Measurements from ENCODE around the gene PPP4R2. TPM values are rescaled to one million over a fixed set of nuclear protein-coding genes. Genes with fewer than 3 reads are reported as not detected.

The PPP4R2 gene
- total and polyA plus RNA-seq, 9 of the 15 experiments (the other 6 are each of a cell fraction or from before 2014, with no cell fraction given), result 11.0 to 49.6 (median 31.6) TPM

- peak; percentile 80 for TF ChIP-seq MEF2A (IDR thresholded peaks at IDR 0.05; ENCODE audit: control insufficient read depth, low read depth, low read length)
- TF ChIP-seq DACH1 (IDR thresholded peaks at IDR 0.05; ENCODE audit: partially characterized antibody), result no peak
- TF ChIP-seq BDP1 (IDR thresholded peaks at IDR 0.05; ENCODE audit: insufficient read depth, insufficient read length), result no peak
- no peak for TF ChIP-seq ZNF124 (CRISPR knock-in tag; IDR thresholded peaks at IDR 0.05)
- no peak for TF ChIP-seq HDGF (IDR thresholded peaks at IDR 0.05)
- TF ChIP-seq ZNF699 (CRISPR knock-in tag; IDR thresholded peaks at IDR 0.05; ENCODE audit: insufficient replicate concordance), result no peak
- no peak for TF ChIP-seq MTA2 (IDR thresholded peaks at IDR 0.05; ENCODE audit: low read depth)
- peak; percentile 58 for TF ChIP-seq CBFA2T3 (IDR thresholded peaks at IDR 0.05)
- TF ChIP-seq SMARCA4 (IDR thresholded peaks at IDR 0.05), result peak; percentile 55; the same call in 1 of the 2 replicates
- no peak for TF ChIP-seq CHD2 (IDR thresholded peaks at IDR 0.05; ENCODE audit: low read depth, low read length)
- TF ChIP-seq RAD21 (CRISPR knock-in tag; conservative IDR thresholded peaks at IDR 0.05 in 1 of 2, IDR thresholded peaks at IDR 0.05 in 1 of 2), result no peak
- no peak for TF ChIP-seq HMBOX1 (IDR thresholded peaks at IDR 0.05)
- no peak for TF ChIP-seq PRPF4 (IDR thresholded peaks at IDR 0.05; ENCODE audit: insufficient read depth, low read depth, low read length, poor library complexity, severe bottlenecking)
- TF ChIP-seq ZNF407 (IDR thresholded peaks at IDR 0.05; ENCODE audit: low read depth), result no peak
- TF ChIP-seq ARID1B (IDR thresholded peaks at IDR 0.05), result peak; percentile 62
- TF ChIP-seq SOX6 (IDR thresholded peaks at IDR 0.05), result peak; percentile 87
- TF ChIP-seq SIN3A (IDR thresholded peaks at IDR 0.05; ENCODE audit: borderline replicate concordance in 2 of 2, control insufficient read depth in 1 of 2, low read depth in 2 of 2, low read length in 2 of 2), result no peak
- no peak for TF ChIP-seq KLF10 (CRISPR knock-in tag; IDR thresholded peaks at IDR 0.05)
- TF ChIP-seq CREB5 (CRISPR knock-in tag; IDR thresholded peaks at IDR 0.05), result no peak
- TF ChIP-seq ARID2 (IDR thresholded peaks at IDR 0.05), result no peak
Observed at GRCh38 chr3:72953325-72953956, 43.2 kb upstream of the PPP4R2 start (continued).
